Measurements from ENCODE around the gene HOXD12. TPM values are rescaled to one million over a fixed set of nuclear protein-coding genes. Genes with fewer than 3 reads are reported as not detected.

Gene HOXD12
- total and polyA plus RNA-seq, 8 donors = not detected

DNA sequence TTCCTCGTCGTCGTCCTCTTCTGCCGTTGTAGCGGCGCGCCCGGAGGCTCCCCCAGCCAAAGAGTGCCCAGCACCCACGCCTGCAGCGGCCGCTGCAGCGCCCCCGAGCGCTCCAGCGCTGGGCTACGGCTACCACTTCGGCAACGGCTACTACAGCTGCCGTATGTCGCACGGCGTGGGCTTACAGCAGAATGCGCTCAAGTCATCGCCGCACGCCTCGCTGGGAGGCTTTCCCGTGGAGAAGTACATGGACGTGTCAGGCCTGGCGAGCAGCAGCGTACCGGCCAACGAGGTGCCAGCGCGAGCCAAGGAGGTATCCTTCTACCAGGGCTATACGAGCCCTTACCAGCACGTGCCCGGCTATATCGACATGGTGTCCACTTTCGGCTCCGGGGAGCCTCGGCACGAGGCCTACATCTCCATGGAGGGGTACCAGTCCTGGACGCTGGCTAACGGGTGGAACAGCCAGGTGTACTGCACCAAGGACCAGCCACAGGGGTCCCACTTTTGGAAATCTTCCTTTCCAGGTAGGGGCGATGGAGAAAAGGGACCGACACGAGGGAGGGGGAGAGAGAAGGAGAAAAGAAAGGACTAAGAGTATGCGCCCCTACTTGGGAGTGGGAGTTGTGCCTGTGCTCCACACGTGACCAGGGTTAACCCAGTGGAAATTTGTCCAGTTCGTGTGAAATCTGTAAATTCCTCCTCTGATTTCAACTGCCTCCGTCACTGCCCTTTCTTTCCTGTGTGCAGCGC is 6.3 kb upstream of the HOXD12 start:
- H3K4me3 ChIP-seq = peak overlapping the region; percentile 24 to 44 (median 33)

DNA sequence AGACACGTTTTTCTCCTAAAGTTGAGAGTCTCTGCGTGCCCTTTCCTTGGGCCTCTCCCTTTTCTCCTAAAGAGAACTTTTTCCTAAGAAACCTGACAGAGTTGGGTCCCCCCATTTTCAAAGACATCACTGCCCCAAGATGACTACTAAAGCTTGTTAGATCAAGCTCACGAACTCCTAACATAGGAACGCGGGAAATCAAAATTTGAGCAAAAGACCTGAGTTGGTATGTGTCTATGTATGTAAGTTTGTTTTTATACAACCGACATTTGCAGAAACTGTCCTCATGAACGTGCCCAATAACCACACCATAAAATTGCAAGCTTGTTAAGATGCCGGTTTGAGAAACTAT is 5.7 kb upstream of the HOXD12 start:
- Histone ChIP-seq H3K4me1 (peaks cover 27 to 52% (median 48%) of the 10 kb centered on the region in 4 donors), H3K27me3 (peaks cover 61 to 100% (median 100%) of the 10 kb centered on the region in 3 donors), H3K36me3 (no peaks in the 10 kb centered on the region), H3K4me3 (no peak overlapping the region), H3K27ac (no peak overlapping the region), H3K9me3 (peaks cover 0 to 14% (median 2%) of the 10 kb centered on the region in 4 donors)
- DNase-seq = no peak
- intact Hi-C loops (cut with DNase I; ENCODE audit: low total_unique reads) = no loop called here
- TF ChIP-seq POLR2A (IDR thresholded peaks at IDR 0.05) (no peak), POLR2AphosphoS5 (IDR thresholded peaks at IDR 0.05) (no peak)
- 9 to 14% (median 11%) methylated on average over 8 of the region's 8 CpGs for WGBS, 5 donors

More for the DNA sequence above, 6.3 kb upstream of the HOXD12 start:
- intact Hi-C loops (cut with DNase I; ENCODE audit: low total_unique reads) = no loop called here
- peak; percentile 22 to 44 for DNase-seq
- Histone ChIP-seq H3K4me1 (peaks cover 29 to 52% (median 48%) of the 10 kb centered on the region in 4 donors), H3K27ac (no peak overlapping the region), H3K9me3 (peaks cover 0 to 14% (median 2%) of the 10 kb centered on the region in 4 donors), H3K27me3 (peaks cover 57 to 100% (median 100%) of the 10 kb centered on the region in 3 donors), H3K36me3 (no peaks in the 10 kb centered on the region)
- WGBS, 5 donors = 4 to 8% (median 5%) methylated on average over 23 to 53 of the region's 53 CpGs
- TF ChIP-seq POLR2AphosphoS5 (IDR thresholded peaks at IDR 0.05) = no peak
- TF ChIP-seq, protein P1, sequence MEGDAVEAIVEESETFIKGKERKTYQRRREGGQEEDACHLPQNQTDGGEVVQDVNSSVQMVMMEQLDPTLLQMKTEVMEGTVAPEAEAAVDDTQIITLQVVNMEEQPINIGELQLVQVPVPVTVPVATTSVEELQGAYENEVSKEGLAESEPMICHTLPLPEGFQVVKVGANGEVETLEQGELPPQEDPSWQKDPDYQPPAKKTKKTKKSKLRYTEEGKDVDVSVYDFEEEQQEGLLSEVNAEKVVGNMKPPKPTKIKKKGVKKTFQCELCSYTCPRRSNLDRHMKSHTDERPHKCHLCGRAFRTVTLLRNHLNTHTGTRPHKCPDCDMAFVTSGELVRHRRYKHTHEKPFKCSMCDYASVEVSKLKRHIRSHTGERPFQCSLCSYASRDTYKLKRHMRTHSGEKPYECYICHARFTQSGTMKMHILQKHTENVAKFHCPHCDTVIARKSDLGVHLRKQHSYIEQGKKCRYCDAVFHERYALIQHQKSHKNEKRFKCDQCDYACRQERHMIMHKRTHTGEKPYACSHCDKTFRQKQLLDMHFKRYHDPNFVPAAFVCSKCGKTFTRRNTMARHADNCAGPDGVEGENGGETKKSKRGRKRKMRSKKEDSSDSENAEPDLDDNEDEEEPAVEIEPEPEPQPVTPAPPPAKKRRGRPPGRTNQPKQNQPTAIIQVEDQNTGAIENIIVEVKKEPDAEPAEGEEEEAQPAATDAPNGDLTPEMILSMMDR (IDR thresholded peaks at IDR 0.05) = no peak
- TF ChIP-seq POLR2A (IDR thresholded peaks at IDR 0.05) = no peak
- no peak for TF ChIP-seq EP300 (IDR thresholded peaks at IDR 0.05)

DNA sequence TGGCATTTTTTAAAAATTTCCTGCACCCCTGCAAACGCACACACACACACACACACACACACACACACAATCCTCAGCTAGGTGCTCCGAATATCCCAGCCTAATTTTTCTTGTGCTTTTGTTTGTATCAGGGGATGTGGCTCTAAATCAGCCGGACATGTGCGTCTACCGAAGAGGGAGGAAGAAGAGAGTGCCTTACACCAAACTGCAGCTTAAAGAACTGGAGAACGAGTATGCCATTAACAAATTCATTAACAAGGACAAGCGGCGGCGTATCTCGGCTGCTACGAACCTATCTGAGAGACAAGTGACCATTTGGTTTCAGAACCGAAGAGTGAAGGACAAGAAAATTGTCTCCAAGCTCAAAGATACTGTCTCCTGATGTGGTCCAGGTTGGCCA is 5.2 kb upstream of the HOXD12 start:
- TF ChIP-seq POLR2A (IDR thresholded peaks at IDR 0.05) (no peak), EP300 (IDR thresholded peaks at IDR 0.05) (no peak), POLR2AphosphoS5 (IDR thresholded peaks at IDR 0.05) (no peak)
- TF ChIP-seq, protein P1 (IDR thresholded peaks at IDR 0.05) = no peak
- Histone ChIP-seq H3K4me3 (no peak overlapping the region), H3K4me1 (peaks cover 27 to 57% (median 47%) of the 10 kb centered on the region in 4 donors), H3K27ac (no peak overlapping the region), H3K9me3 (peaks cover 0 to 14% (median 2%) of the 10 kb centered on the region in 4 donors), H3K27me3 (peaks cover 66 to 100% (median 100%) of the 10 kb centered on the region in 3 donors), H3K36me3 (no peaks in the 10 kb centered on the region)
- 6 to 11% (median 10%) methylated on average over 12 of the region's 12 CpGs for WGBS, 5 donors
- intact Hi-C loops (cut with DNase I; ENCODE audit: low total_unique reads) = no loop called here
- DNase-seq = no peak

DNA sequence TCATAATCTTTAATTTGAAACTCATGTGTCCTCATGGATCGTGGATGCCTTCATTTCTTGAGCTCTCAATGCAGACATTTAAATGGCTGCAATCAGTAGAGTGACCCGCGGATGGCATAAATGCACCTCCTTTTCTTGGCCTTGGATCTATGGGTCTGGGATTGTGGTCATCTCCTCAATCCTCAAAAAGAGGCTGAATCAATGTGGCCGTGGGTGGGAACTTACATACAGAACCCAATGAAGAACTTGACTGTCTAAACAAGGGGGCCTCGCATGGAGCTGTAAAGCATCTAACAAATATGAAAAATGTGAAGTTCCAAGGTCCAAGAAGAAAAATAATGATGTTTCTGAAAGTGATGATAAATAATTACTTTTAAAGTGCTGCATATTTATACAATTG is 4.2 kb upstream of the HOXD12 start:
- 10 to 18% (median 16%) methylated on average over 5 of the region's 5 CpGs for WGBS, 5 donors
- TF ChIP-seq POLR2A (IDR thresholded peaks at IDR 0.05) (no peak), EP300 (IDR thresholded peaks at IDR 0.05) (no peak), POLR2AphosphoS5 (IDR thresholded peaks at IDR 0.05) (no peak)
- TF ChIP-seq, protein P1 (IDR thresholded peaks at IDR 0.05) = no peak
- intact Hi-C loops (cut with DNase I; ENCODE audit: low total_unique reads) = loop anchor here (5.0 kb wide), 1 partner anchor 408 kb away; no protein-coding TSS in a partner anchor
- Histone ChIP-seq H3K9me3 (peaks cover 0 to 14% (median 2%) of the 10 kb centered on the region in 4 donors), H3K4me1 (peaks cover 32 to 68% (median 53%) of the 10 kb centered on the region in 4 donors), H3K4me3 (no peak overlapping the region), H3K27ac (no peak overlapping the region), H3K27me3 (peaks cover 72 to 100% (median 100%) of the 10 kb centered on the region in 3 donors), H3K36me3 (no peaks in the 10 kb centered on the region)
- no peak for DNase-seq

All from stomach (tissue), 9 donors.